ENCODE measurements around the gene DMD. TPM values are rescaled to one million over a fixed set of nuclear protein-coding genes. Genes with fewer than 3 reads are reported as not detected.

DMD gene
- total and polyA plus RNA-seq, 2 of the 8 experiments (the other 6 are each of a cell fraction or from before 2014, with no cell fraction given) = 4.8 to 7.4 TPM

DNA sequence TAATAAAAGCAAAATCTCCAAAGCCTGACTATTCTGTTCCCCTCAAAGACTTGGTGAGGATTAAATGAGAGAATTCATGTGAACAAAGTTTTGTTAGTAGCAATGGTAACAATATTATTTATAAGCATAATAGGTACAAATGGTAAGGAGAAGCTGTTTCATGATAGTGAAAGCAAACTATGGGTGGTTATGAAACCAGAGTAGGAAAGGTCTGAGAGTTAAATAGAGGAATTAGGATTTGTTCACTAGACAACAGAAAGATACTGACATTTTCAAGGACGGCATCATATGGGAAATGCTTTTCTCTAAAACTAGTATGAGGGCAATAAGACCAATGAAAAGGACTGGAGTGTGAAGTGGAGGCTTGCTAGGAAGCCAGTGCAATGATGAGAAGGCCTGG lies 2010.9 kb downstream of the DMD start:
- Histone ChIP-seq H3K79me1 (ENCODE audit: low read depth, low read length) (no peaks in the 10 kb centered on the region), H3K23me2 (ENCODE audit: low read depth, low read length) (no peaks in the 10 kb centered on the region), H3K27me3 (replicated peaks in 1 of 4; ENCODE audit: control insufficient read depth in 3 of 4, extremely low read depth in 1 of 4, insufficient read depth in 3 of 4, low read length in 3 of 4) (no peaks in the 10 kb centered on the region), H2BK120ac (replicated peaks; ENCODE audit: low read depth, low read length) (no peak overlapping the region), H3K56ac (replicated peaks; ENCODE audit: insufficient read length, low read depth, low read length) (no peak overlapping the region), H3K9me3 (ENCODE audit: insufficient read depth in 2 of 2, low read depth in 1 of 2, low read length in 1 of 2) (no peaks in the 10 kb centered on the region), H2BK20ac (ENCODE audit: low read length) (no peak overlapping the region), H2BK15ac (ENCODE audit: low read length) (no peak overlapping the region), H4K20me1 (replicated peaks in 1 of 2; ENCODE audit: control insufficient read depth in 1 of 2, insufficient read depth in 2 of 2, low read length in 2 of 2) (no peaks in the 10 kb centered on the region), H3K4me3 (ENCODE audit: extremely low read depth in 1 of 4, insufficient read depth in 2 of 4, low read depth in 3 of 4, low read length in 4 of 4) (no peak overlapping the region), H2BK12ac (ENCODE audit: low read depth, low read length) (no peak overlapping the region), H3K14ac (ENCODE audit: insufficient read length) (no peak overlapping the region), H2BK5ac (ENCODE audit: low read depth, low read length) (no peak overlapping the region), H3K4ac (replicated peaks; ENCODE audit: insufficient read length, low read depth, low read length) (no peak overlapping the region), H3K9ac (replicated peaks in 1 of 4; ENCODE audit: extremely low read depth in 1 of 4, low read depth in 3 of 4, low read length in 3 of 4) (no peak overlapping the region), H3K23ac (ENCODE audit: insufficient read length) (no peak overlapping the region), H4K8ac (ENCODE audit: extremely low read depth, insufficient read depth, low read length) (no peak overlapping the region), H3K4me2 (ENCODE audit: insufficient read depth in 1 of 2, low read depth in 2 of 2, low read length in 2 of 2) (no peak overlapping the region), H3K4me1 (replicated peaks in 1 of 4; ENCODE audit: control insufficient read depth in 3 of 4, insufficient read depth in 4 of 4, low read length in 3 of 4) (peaks cover 0 to 8% (median 0%) of the 10 kb centered on the region in 4 experiments; a peak in 1 of 7 replicates), H2AK5ac (ENCODE audit: low read depth, low read length) (no peak overlapping the region), H3K36me3 (ENCODE audit: control insufficient read depth in 2 of 4, insufficient read depth in 4 of 4, low read length in 3 of 4) (no peaks in the 10 kb centered on the region; a peak in 1 of 8 replicates), H4K91ac (replicated peaks; ENCODE audit: insufficient read length, low read length) (no peak overlapping the region), H3K27ac (ENCODE audit: low read depth, low read length) (no peak overlapping the region), H3K79me2 (ENCODE audit: control insufficient read depth in 1 of 2, insufficient read depth in 2 of 2, low read length in 2 of 2) (no peaks in the 10 kb centered on the region), H2AFZ (ENCODE audit: low read length) (no peak overlapping the region), H3K18ac (ENCODE audit: extremely low read depth, low read length) (no peak overlapping the region), H4K5ac (ENCODE audit: insufficient read length, low read depth, low read length) (no peak overlapping the region)
- no peak for TF ChIP-seq RAD21 (IDR thresholded peaks at IDR 0.05 in 1 of 2, conservative IDR thresholded peaks at IDR 0.05 in 1 of 2; ENCODE audit: low read depth in 2 of 2, low read length in 2 of 2)
- no peak for TF ChIP-seq TEAD4 (IDR thresholded peaks at IDR 0.05; ENCODE audit: low read depth, low read length)
- TF ChIP-seq BACH1 (IDR thresholded peaks at IDR 0.05; ENCODE audit: low read length) = no peak
- no peak for TF ChIP-seq BCL11A (IDR thresholded peaks at IDR 0.05; ENCODE audit: low read depth in 2 of 2, low read length in 2 of 2)
- WGBS, 2 experiments (ENCODE audit: extremely low coverage in 1 of 2, insufficient coverage in 1 of 2, insufficient read length in 1 of 2, insufficient replicate concordance in 2 of 2, low coverage in 1 of 2, low lambda C conversion rate in 2 of 2, missing lambda C conversion rate in 1 of 2) = 92% methylated on average over 1 of the region's 1 CpG; no CpG with 5 or more reads in 1 of the 2 experiments
- DNase-seq (ENCODE audit: low read depth in 1 of 2, low spot score in 2 of 2) = no peak
- no peak for FAIRE-seq
- POLR2A ChIA-PET (ENCODE audit: partially characterized antibody) = no interaction called here
- CTCF ChIA-PET (ENCODE audit: partially characterized antibody) = interaction anchor here (0.6 to 0.8 kb wide), 3 partner anchors 197 to 267 kb away, joined by 3 to 4 read pairs (median 3); no protein-coding TSS in a partner anchor

All from H1 (cell line).